Measurements from ENCODE around the gene CD109. TPM values are rescaled to one million over a fixed set of nuclear protein-coding genes. Genes with fewer than 3 reads are reported as not detected.
"Not testable (repeated sequence)": the region's sequence is repeated elsewhere in the genome, so short reads cannot be mapped to it uniquely, and the experiment has no call there.

The CD109 gene
- total and polyA plus RNA-seq, 2 experiments from 2014 or later: 1.5 to 2.1 TPM

GRCh38 chr6:73803562-73804241, 107.7 kb downstream of the CD109 start:
- peak; percentile 68 for TF ChIP-seq CTCF (IDR thresholded peaks at IDR 0.05; ENCODE audit: low read depth, low read length)
- H3K27ac ChIP-seq: no peak overlapping the region

GRCh38 chr6:73805221-73805620, 109.2 kb downstream of the CD109 start:
- not testable (repeated sequence) for H3K9me3 ChIP-seq (ENCODE audit: low read depth); H3K27ac ChIP-seq; H3K4me3 ChIP-seq; H3K4me1 ChIP-seq (ENCODE audit: low read depth); H3K36me3 ChIP-seq; H3K27me3 ChIP-seq; DNase-seq (ENCODE audit: low read depth in 1 of 2, low spot score in 1 of 2)

More at GRCh38 chr6:73803562-73804241, 107.7 kb downstream of the CD109 start:
- Histone ChIP-seq H3K4me1 (ENCODE audit: low read depth) (no peaks in the 10 kb centered on the region), H3K27me3 (no peaks in the 10 kb centered on the region), H3K9me3 (ENCODE audit: low read depth) (no peaks in the 10 kb centered on the region), H3K4me3 (no peak overlapping the region), H3K36me3 (no peaks in the 10 kb centered on the region)
- peak; percentile 51 to 91 for DNase-seq (ENCODE audit: low read depth in 1 of 2, low spot score in 1 of 2)

GRCh38 chr6:73805982-73806381, 110.0 kb downstream of the CD109 start:
- H3K4me3 ChIP-seq; DNase-seq (ENCODE audit: low read depth in 1 of 2, low spot score in 1 of 2); H3K36me3 ChIP-seq; H3K4me1 ChIP-seq (ENCODE audit: low read depth); H3K27me3 ChIP-seq; H3K27ac ChIP-seq; H3K9me3 ChIP-seq (ENCODE audit: low read depth): not testable (repeated sequence)

- DNase-seq (ENCODE audit: low read depth in 1 of 2, low spot score in 1 of 2): no peak
- Histone ChIP-seq H3K4me3 (no peak overlapping the region), H3K4me1 (ENCODE audit: low read depth) (no peaks in the 10 kb centered on the region)
Measured at GRCh38 chr6:73811706-73812105, 115.7 kb downstream of the CD109 start.

GRCh38 chr6:73817253-73817652, 121.2 kb downstream of the CD109 start:
- no peaks in the 10 kb centered on the region for H3K4me1 ChIP-seq (ENCODE audit: low read depth)
- no peaks in the 10 kb centered on the region for H3K36me3 ChIP-seq
- no peak for DNase-seq (ENCODE audit: low read depth in 1 of 2, low spot score in 1 of 2)

More at GRCh38 chr6:73811706-73812105, 115.7 kb downstream of the CD109 start:
- no peaks in the 10 kb centered on the region for H3K36me3 ChIP-seq
- H3K27me3 ChIP-seq: peaks cover 3% of the 10 kb centered on the region
- TF ChIP-seq CTCF (IDR thresholded peaks at IDR 0.05; ENCODE audit: low read depth, low read length): no peak
- H3K27ac ChIP-seq: no peak overlapping the region
- no peaks in the 10 kb centered on the region for H3K9me3 ChIP-seq (ENCODE audit: low read depth)

GRCh38 chr6:73823046-73823735, 127.2 kb downstream of the CD109 start:
- Histone ChIP-seq H3K4me1 (ENCODE audit: low read depth) (no peaks in the 10 kb centered on the region), H3K9me3 (ENCODE audit: low read depth) (no peaks in the 10 kb centered on the region), H3K27ac (no peak overlapping the region), H3K36me3 (no peaks in the 10 kb centered on the region), H3K4me3 (no peak overlapping the region), H3K27me3 (no peaks in the 10 kb centered on the region)
- TF ChIP-seq CTCF (IDR thresholded peaks at IDR 0.05; ENCODE audit: low read depth, low read length): no peak
- DNase-seq (ENCODE audit: low read depth in 1 of 2, low spot score in 1 of 2): peak in 1 of 2 donors; percentile 3

More at GRCh38 chr6:73817253-73817652, 121.2 kb downstream of the CD109 start:
- Histone ChIP-seq H3K9me3 (ENCODE audit: low read depth) (no peaks in the 10 kb centered on the region), H3K27ac (no peak overlapping the region), H3K4me3 (no peak overlapping the region), H3K27me3 (peaks cover 3% of the 10 kb centered on the region)
- TF ChIP-seq CTCF (IDR thresholded peaks at IDR 0.05; ENCODE audit: low read depth, low read length): no peak

Measured in cardiac muscle cell (in vitro differentiated cells and primary cell).